HG02678 (cell line): ENCODE measurements around the gene EIF4G3.
"Not testable (repeated sequence)": the region's sequence is repeated elsewhere in the genome, so short reads cannot be mapped to it uniquely, and the experiment has no call there.

Source experiments
- ATAC-seq: cut with Tn5 transposase; IDR thresholded peaks from one replicate; pipeline ENCODE4 v1.9.1; 2021; ENCODE audit warnings: mild to moderate bottlenecking, moderate library complexity; ENCODE audit not compliant: unreplicated experiment

EIF4G3 gene

GRCh38 chr1:21037091-21037490 is 139.6 kb downstream of the EIF4G3 start:
- ATAC-seq, result no peak

DNA sequence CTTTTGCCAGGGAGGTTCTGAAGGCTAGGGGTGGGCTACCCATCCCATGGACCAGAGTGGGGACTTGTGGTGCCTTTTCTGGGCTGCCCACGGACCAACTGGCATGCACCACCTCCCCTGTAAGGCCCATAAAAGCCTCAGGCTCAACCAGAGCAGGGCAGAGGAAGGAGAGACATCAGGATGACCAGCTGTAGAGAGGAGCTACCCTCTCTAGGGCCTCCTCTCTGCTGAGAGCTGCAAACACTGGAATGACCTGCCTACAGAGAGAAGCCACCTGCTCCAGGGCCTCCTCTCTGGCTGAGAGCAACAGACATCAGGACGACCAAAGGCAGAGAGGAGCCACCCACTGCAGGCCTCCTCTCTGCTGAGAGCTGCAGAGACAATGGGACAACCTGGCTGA is 140.9 kb downstream of the EIF4G3 start:
- ATAC-seq, result no peak

- ATAC-seq, result no peak
Measured at GRCh38 chr1:21034725-21035628, 141.7 kb downstream of the EIF4G3 start.

- ATAC-seq, result no peak
Measured at GRCh38 chr1:21032741-21033140, 144.0 kb downstream of the EIF4G3 start.

DNA sequence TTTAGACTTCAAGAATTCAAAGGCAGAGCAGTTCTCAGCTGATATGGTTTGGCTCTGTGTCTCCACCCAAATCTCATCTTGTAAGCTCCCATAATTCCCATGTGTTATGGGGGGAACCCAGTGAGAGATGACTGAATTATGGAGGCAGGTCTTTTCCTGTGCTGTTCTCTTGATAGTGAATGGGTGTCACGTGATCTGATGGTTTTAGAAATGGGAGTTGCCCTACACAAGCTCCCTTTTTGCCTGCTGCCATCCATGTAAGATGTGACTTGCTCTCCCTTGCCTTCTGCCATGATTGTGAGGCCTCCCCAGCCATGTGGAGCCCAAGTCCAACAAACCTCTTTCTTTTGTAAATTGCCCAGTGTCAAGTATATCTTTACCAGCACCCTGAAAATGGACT is 146.5 kb downstream of the EIF4G3 start:
- ATAC-seq, result no peak

- no peak for ATAC-seq
Measured at GRCh38 chr1:21028520-21029145, 148.1 kb downstream of the EIF4G3 start.

GRCh38 chr1:21027805-21028204 is 148.9 kb downstream of the EIF4G3 start:
- ATAC-seq, result no peak

DNA sequence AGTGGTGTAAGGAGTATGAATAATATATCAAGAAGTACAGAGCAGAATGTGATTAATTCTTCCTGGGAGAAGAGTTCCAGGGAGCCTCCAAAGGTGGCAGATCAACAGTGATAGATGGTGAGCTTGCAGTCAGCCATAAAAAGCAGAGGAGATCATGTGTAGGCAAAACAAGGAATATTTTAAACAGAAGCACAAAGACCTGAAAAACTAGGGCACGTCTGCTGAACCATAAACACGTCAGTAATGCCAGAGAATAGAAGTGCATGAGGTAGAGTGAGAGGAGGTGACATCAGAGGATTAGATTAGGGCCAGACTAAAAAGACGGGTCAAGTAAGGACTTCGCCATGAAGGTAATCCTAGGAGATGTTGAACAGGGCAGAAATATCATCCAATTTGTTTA is 151.8 kb downstream of the EIF4G3 start:
- ATAC-seq, result no peak

DNA sequence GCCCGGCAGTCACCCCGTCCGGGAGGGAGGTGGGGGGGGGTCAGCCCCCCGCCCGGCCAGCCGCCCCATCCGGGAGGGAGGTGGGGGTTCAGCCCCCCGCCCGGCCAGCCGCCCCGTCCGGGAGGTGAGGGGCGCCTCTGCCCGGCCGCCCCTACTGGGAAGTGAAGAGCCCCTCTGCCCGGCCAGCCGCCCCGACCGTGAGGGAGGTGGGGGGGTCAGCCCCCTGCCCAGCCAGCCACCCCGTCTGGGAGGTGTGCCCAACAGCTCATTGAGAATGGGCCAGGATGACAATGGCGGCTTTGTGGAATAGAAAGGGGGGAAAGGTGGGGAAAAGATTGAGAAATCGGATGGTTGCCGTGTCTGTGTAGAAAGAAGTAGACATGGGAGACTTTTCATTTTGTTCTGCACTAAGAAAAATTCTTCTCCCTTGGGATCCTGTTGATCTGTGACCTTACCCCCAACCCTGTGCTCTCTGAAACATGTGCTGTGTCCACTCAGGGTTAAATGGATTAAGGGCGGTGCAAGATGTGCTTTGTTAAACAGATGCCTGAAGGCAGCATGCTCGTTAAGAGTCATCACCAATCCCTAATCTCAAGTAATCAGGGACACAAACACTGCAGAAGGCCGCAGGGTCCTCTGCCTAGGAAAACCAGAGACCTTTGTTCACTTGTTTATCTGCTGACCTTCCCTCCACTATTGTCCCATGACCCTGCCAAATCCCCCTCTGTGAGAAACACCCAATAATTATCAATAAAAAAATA is 152.4 kb downstream of the EIF4G3 start:
- not testable (repeated sequence) for ATAC-seq

- peak; percentile 80 for ATAC-seq
Measured at GRCh38 chr1:21022279-21023040, 154.2 kb downstream of the EIF4G3 start.

- no peak for ATAC-seq
Measured at GRCh38 chr1:21021311-21021710, 155.4 kb downstream of the EIF4G3 start.

DNA sequence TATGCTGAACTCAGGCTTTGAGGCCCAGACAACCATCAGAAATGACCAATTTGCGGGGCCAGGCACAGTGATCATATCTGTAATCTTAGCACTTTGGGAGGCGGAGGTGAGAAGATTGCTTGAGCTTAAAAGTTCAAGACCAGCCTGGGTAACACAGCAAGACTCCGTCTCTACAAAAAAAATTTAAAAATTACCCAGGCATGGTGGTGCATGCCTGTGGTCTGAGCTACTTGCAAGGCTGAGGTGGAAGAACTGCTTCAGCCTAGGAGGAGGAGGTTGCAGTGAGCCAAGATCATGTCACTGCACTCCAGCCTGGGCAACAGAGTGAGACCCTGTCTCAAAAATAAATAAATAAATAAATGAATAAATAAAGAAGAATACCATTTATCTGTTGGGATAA is 156.5 kb downstream of the EIF4G3 start:
- no peak for ATAC-seq

- ATAC-seq, result no peak
Measured at GRCh38 chr1:21018673-21019072, 158.0 kb downstream of the EIF4G3 start.

GRCh38 chr1:21013510-21013909 is 163.2 kb downstream of the EIF4G3 start:
- ATAC-seq, result no peak

DNA sequence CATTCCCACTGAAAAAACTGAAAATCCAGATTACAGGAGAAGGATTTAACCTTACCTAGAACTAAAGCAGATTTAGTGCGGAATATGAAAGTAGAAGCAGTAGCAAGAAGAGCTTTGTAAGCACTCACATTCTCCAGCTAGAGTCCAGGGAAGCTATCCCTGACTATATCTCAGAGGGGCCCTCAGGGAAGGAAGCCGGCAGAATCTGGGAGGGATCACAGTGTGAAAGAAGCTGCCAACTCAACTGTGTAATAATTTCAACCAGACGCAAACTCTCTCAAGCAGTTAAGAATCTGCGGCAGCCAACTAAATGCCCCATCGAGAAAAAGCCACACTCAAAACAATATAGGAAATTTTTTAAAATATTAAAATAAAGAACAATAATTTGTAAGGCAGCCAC is 163.8 kb downstream of the EIF4G3 start:
- ATAC-seq, result no peak

DNA sequence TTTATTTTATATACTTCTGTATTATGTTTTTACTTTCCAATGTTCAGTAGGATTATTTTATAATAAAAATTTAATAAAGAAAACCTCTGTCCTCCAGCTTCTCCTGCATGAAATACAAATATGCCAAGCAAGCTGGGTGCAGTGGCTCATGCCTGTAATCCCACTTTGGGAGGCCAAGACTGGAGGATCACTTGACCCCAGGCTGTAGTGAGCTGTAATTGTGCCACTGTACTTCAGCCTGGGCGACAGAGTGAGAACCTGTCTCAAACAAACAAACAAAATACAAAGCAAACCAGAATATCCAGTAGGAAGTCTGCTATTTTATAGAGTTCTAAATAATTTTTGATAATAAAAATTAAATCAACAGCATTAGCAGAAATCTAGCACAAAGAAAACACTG is 168.8 kb downstream of the EIF4G3 start:
- ATAC-seq, result no peak

DNA sequence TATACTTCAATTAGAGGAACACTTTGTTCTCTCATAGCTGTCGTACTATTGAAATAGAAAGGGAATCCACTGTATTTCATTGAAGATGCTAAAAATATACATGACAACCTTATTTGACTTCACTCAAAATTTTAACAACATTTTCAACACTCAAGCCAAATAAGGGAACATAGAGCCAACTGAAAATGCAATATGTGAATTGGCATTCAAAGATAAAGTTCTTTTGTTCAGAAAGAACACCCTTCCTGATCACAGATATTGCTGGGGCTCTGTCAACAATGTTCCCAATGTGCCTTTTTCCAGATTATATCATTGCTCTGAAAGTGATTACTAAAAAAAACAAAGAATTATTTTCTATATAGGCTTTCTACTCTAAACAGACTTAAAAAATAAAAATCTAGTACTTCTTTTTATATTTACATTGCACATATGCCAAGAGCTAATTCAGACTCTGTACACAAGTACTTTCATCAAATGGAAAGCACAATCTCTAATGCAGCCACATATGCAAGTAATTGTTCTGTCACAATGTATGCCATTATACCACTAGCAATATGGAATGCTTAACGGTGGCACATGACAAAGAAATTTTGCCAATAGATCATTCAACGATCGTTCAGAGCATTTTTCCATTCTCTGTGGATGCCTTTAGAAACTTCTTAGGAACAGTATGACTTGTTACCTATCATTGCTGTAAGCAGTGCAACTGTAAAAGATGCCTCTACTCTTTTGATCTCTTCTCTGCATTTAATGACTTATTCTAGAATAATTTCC is 171.0 kb downstream of the EIF4G3 start:
- ATAC-seq, result no peak

- ATAC-seq, result no peak
Measured at GRCh38 chr1:21003281-21004045, 173.2 kb downstream of the EIF4G3 start.

- no peak for ATAC-seq
Measured at GRCh38 chr1:21001042-21001441, 175.7 kb downstream of the EIF4G3 start.

DNA sequence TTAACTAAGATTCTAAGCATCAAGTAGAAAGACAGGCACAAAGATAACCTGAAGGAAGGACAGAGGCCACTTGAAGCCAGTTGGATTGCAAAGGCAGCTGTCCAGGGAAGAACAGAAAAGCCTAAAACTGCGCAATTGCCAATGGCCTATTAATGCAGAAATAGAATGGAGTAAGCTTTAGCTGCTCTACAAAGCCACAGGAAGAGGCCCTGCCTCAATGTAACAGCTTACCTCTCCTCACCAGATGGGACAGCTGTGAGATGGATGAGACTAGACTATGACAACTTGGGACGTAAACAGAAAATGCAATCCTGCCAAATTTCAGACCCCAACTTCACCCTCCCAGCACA is 176.5 kb downstream of the EIF4G3 start:
- ATAC-seq, result no peak
